Spinal cord (tissue), 10 donors: ENCODE measurements around the gene MED15. TPM values are rescaled to one million over a fixed set of nuclear protein-coding genes. Genes with fewer than 3 reads are reported as not detected.

Experiments
- DNase-seq, 6 donors: peaks; one replicate each; pipeline versions ENCODE4 v3.0.0 to v3.0.0-alpha.2; 2013 to 2015; ENCODE audit warnings: low spot score in 6 of 6, low read depth in 4 of 6
- H3K27ac ChIP-seq: one replicate; pipeline ENCODE4 v1.5.1; 2013; ENCODE audit warnings: low read depth, low read length, control low read depth
- H3K27me3 ChIP-seq: one replicate; pipeline ENCODE4 v1.6.1; 2013; ENCODE audit warnings: low read length; ENCODE audit not compliant: control insufficient read depth, insufficient read depth
- H3K36me3 ChIP-seq: one replicate; pipeline ENCODE4 v1.6.1; 2013; ENCODE audit warnings: low read length; ENCODE audit not compliant: control insufficient read depth, insufficient read depth
- H3K4me1 ChIP-seq: one replicate; pipeline ENCODE4 v1.6.1; 2013; ENCODE audit warnings: low read length; ENCODE audit not compliant: control insufficient read depth, insufficient read depth
- H3K4me3 ChIP-seq: one replicate; pipeline ENCODE4 v1.5.1; 2013; ENCODE audit warnings: low read depth, low read length, control low read depth
- H3K9me3 ChIP-seq: one replicate; pipeline ENCODE4 v1.6.1; 2013; ENCODE audit warnings: low read length; ENCODE audit not compliant: control insufficient read depth, insufficient read depth
- WGBS: methylation state at CpG from one replicate; pipeline ENCODE4 v1.1.5; 2013; ENCODE audit warnings: missing lambda C conversion rate; ENCODE audit not compliant: insufficient coverage; 5-methylcytosine and 5-hydroxymethylcytosine counted together
- polyA plus RNA-seq, 2 donors: library from polyadenylated mRNA; unstranded; fragments of 120-200 nt; gene quantifications; one replicate each; pipeline ENCODE4 v1.2.1, GENCODE V29; 2013; ENCODE audit not compliant: insufficient read length in 2 of 2
- total RNA-seq, 2 donors: library from RNA; depleted of rRNA in 1 of 2; stranded (reverse); fragments of 120-200 nt in 1 of 2; fragments of >200 nt in 1 of 2; gene quantifications; one replicate each; pipeline versions ENCODE4 v1.2.3 to v1.2.4, GENCODE V29; 2013 to 2014
- donor health status: healthy.

The MED15 gene
- total and polyA plus RNA-seq, 4 donors: 16.1 to 67.8 (median 36.4) TPM

DNA sequence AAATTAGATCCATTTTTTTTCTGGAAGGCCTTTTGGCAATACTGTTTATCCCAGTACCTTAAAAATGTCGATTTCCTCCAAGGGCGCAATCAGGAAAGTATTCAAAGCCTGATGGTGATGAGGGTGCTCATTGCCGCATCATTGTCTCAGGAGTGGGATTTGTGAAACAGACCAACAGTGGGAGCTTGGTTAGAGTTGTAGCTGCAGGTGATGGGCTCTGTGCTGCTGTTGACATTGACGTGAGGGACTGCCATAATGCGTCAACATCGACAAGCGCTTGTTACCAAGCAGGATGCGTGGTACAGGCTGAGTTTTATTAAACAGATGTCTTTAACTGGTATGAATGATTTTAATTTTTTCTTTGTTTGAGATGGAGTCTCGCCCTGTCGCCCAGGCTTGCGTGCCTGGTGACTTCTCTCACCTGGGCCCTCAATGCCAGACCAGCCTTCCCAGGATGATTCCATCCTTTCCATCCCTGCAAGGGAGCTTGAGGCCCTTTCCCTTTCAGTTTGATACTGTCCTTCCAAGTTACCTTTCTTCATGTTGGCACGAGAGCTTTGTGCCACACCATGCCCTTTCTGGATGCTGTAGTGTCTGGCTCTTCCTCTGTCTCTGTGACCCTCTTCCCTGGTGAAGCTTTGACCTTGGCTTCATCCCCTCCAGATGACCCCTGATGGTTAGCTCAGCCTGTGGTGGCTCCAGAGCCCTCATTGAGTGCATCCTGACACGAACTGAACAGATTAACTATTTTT lies 10.6 kb downstream of the MED15 start:
- no peak for DNase-seq
- Histone ChIP-seq H3K36me3 (peaks cover 45% of the 10 kb centered on the region), H3K27ac (no peak overlapping the region), H3K27me3 (no peaks in the 10 kb centered on the region), H3K9me3 (no peaks in the 10 kb centered on the region), H3K4me3 (no peak overlapping the region), H3K4me1 (peaks cover 11% of the 10 kb centered on the region)
- WGBS: 94% methylated on average over 12 of the region's 13 CpGs

DNA sequence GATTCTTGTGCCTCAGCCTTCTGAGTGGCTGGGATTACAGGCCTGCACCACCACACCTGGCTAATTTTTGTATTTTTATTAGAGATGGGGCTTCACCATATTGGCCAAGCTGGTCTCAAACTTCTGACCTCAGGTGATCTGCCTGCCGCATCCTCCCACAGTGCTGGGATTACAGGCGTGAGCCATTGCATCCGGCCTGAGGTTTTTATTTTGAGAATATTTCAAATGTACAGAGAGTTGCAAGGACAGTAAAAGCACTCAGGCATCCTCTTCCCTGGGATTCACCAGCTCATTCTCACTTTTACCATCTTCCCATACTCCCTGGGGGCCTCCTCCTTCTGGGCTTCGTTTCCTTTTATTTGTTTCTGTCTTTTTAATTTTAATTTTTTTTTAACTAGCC lies 12.1 kb downstream of the MED15 start:
- Histone ChIP-seq H3K27ac (no peak overlapping the region), H3K27me3 (no peaks in the 10 kb centered on the region), H3K4me3 (no peak overlapping the region), H3K4me1 (peaks cover 11% of the 10 kb centered on the region), H3K36me3 (peaks cover 40% of the 10 kb centered on the region), H3K9me3 (no peaks in the 10 kb centered on the region)
- no peak for DNase-seq
- WGBS: 100% methylated on average over 1 of the region's 4 CpGs

DNA sequence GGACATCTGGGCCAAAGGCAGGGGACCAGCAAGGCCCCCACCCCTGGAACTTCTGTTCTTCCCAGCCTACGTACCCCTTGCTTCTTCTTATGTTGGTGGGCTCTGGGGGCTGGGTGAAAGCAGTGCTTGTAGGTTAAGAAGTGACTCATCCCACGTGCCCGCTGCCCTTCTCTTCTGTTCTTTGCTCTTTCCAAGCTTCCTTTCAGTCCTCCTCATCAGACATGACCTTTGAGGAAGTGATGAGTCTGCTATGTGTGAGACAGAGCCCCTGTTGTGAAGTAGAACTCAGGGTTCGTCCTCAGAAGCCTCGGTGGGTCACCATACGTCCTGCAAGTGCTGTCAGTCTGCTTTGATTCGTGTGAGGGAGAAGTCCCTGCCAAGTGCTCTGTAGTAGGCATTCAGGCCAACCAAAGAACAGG lies 12.7 kb downstream of the MED15 start:
- H3K4me3 ChIP-seq: no peak overlapping the region
- peaks cover 38% of the 10 kb centered on the region for H3K36me3 ChIP-seq
- H3K27me3 ChIP-seq: no peaks in the 10 kb centered on the region
- no peaks in the 10 kb centered on the region for H3K9me3 ChIP-seq
- WGBS: 60% methylated on average over 4 of the region's 7 CpGs
- H3K27ac ChIP-seq: no peak overlapping the region
- H3K4me1 ChIP-seq: peaks cover 11% of the 10 kb centered on the region
- no peak for DNase-seq

DNA sequence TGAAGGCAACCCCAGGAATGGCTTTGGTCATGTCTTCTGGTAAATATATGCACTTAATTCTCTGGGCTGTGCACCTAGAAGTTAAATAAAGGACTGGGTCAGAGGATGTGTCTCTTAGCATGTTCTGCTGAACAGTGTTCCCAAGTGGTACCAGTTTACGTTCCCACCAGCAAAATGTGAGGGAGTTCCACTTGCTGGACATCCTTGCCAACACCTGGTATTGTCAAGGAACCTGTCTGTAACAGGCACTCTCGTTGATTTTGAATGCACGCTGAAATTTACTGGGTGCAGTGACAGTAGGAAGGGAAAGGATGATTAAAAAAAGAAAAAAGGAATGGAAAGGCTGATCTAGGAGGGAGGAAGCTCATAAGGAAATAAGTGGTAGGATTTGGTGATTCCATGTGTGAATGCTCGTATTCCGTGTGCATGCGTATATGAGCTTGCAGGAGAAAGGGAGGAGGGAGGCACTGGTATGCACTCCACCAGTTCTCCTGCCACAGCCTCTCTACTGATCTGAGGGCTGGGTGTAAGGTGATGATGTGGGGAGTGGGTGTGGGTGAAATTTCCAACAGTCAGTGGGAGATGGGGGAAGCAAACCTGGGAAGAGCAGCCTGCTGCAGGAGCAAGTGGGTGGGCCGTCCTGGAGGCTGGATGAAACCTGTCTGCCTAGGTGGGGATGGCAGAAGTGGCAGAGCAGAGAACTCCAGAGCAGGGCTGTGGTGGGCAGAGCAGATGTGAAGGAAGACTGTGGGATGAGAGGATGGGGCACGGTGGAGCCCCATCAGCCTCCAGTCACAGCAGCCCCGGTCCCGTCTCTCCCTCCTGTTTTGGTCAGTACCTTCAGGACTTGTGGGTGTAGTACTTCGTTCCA lies 15.0 kb downstream of the MED15 start:
- 90% methylated on average over 10 of the region's 11 CpGs for WGBS
- DNase-seq: no peak
- no peaks in the 10 kb centered on the region for H3K27me3 ChIP-seq
- no peak overlapping the region for H3K27ac ChIP-seq
- H3K9me3 ChIP-seq: no peaks in the 10 kb centered on the region
- peaks cover 19% of the 10 kb centered on the region for H3K4me1 ChIP-seq
- H3K4me3 ChIP-seq: no peak overlapping the region
- peaks cover 37% of the 10 kb centered on the region for H3K36me3 ChIP-seq

DNA sequence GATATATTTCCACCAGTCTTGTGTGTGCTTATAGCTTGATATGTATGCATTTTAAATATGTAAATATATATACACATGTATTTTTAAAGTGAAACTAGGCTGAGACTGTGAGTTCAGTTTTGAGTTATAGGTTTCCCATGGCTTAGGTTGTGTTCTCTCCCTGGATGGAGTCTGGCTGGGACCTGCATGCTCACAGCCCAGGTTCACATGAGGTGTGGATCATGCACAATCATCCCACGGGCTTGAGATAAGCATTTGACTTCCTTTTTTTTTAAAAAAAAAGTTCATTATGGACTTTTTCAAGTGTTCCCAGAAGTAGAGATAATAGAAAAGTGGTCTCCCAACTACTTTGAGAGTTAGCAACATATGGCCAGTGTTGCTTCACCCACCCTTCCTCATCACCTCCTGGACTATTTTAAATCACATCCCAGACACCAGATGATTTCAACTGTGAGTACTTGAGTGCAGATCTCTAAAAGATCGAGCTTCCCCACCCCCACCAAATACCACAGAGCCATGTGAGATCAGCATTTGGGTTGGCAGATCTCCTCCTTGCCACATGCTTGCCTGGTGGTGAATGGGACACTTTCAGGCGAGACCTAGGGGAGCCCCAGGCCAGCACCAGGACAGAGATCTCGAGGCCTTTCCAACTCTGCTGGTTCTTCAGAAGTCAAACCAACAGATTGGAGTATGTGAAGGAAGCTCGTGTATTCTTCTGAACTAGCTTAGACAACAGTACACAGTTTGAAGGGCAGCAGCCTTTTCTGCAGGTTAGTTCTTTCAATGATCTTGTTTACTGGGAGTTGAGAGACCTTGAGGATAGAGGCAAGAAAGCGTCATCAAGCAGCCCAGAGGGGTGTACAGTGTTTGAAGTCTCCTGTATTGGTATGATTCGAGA lies 15.9 kb downstream of the MED15 start:
- H3K36me3 ChIP-seq: peaks cover 35% of the 10 kb centered on the region

DNA sequence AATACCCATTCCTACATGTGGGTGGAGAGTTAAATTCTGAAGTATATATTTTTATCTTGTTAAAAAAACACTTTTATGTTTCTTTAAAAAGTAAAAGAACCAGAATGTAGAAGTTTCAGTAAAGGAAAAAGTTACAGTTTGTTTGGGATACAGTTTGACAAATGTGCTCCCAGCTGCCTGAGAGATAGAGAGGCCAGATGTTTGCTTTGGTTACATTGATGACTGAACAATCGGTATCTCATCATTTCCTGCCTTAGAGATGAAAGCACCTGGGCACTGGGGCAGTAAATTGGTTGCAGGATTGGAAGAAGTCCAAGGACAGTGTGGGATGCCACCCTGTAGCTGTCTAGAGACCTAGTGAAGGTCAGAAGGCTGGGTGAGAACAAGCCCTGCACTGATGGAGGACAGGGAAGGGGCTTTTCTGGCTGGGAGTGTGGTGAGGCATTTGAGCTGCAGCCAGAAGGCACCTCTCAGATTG lies 16.6 kb downstream of the MED15 start:
- WGBS: 45% methylated on average over 1 of the region's 1 CpG
- H3K4me1 ChIP-seq: peaks cover 19% of the 10 kb centered on the region
- no peaks in the 10 kb centered on the region for H3K9me3 ChIP-seq
- no peak overlapping the region for H3K4me3 ChIP-seq
- no peak for DNase-seq
- H3K27ac ChIP-seq: no peak overlapping the region
- H3K36me3 ChIP-seq: peaks cover 37% of the 10 kb centered on the region
- no peaks in the 10 kb centered on the region for H3K27me3 ChIP-seq

More for the DNA sequence above, 15.9 kb downstream of the MED15 start:
- Histone ChIP-seq H3K9me3 (no peaks in the 10 kb centered on the region), H3K27ac (no peak overlapping the region), H3K4me1 (peaks cover 19% of the 10 kb centered on the region), H3K27me3 (no peaks in the 10 kb centered on the region), H3K4me3 (no peak overlapping the region)
- no peak for DNase-seq
- WGBS: 88% methylated on average over 4 of the region's 7 CpGs

DNA sequence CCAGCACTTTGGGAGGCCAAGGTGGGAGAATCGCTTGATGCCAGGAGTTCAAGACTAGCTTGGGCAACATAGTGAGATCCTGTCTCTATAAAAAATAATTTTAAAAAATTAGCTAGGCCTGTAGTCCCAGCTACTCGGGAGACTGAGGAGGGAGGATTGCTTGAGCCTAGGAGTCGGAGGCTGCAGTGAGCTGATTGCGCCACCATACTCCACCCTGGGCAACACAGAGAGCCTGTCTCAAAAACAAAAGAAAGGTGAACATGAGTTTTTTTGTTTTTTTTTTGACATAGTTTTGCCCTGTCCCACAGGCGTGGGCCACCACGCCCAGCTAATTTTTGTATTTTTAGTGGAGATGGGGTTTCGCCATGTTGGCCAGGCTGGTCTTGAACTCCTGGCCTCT lies 17.6 kb downstream of the MED15 start:
- Histone ChIP-seq H3K27me3 (no peaks in the 10 kb centered on the region), H3K27ac (no peak overlapping the region), H3K9me3 (no peaks in the 10 kb centered on the region), H3K4me3 (no peak overlapping the region), H3K36me3 (peaks cover 27% of the 10 kb centered on the region), H3K4me1 (peaks cover 17% of the 10 kb centered on the region)
- DNase-seq: no peak
- 100% methylated on average over 6 of the region's 7 CpGs for WGBS

DNA sequence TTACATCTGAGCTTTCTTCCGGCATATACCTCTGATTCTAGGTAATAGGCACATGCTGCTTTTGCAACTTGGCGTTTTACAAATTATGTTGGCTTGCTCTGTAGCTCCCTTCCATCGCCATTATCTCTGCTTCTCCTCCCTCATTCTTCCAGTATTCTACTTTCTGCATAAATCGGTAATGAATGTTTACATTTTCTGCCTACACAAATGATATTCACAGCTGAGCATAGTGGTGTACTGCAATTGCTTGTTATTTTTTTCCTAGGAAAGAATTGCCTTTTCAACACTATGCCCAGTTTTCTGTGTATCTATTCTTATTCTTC lies 18.9 kb downstream of the MED15 start:
- no peak overlapping the region for H3K27ac ChIP-seq

DNA sequence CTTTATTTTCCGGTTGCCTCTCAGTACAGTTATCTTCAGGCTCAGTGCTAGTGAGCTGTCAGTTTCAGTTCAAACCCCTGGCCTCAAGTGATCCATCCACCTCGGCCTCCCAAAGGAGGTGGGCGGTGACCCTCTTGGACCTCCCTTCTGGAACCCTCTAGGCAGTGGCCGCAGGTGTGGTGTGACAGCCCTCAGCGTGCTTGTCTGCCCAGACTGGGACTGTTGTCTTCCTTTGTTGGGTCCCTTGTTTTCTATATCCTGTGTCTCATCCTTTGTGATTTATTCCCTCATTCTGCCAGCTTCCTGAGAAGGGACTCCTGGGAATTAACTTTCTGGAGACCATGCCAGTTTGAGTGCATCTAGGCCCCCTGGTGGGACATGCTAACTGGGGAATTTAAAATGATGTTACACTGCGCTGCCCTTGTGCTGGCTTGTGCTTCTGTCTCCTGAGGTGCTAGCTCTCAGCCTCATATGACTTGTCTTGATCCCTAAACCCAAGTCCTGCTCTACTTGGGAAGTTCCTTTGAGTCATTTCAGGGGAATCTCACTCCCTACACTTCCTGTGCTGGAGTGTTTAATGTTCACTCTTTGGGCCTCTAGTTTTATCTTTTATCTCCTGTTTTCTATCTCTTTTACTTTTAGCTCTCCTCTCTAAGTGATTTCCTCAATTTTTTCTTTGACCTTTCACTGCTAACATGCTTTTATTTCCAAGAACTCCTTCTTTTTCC lies 19.4 kb downstream of the MED15 start:
- H3K4me3 ChIP-seq: no peak overlapping the region
- no peaks in the 10 kb centered on the region for H3K9me3 ChIP-seq
- 55% methylated on average over 5 of the region's 6 CpGs for WGBS
- peaks cover 29% of the 10 kb centered on the region for H3K4me1 ChIP-seq
- no peaks in the 10 kb centered on the region for H3K27me3 ChIP-seq
- H3K27ac ChIP-seq: no peak overlapping the region
- DNase-seq: no peak
- peaks cover 32% of the 10 kb centered on the region for H3K36me3 ChIP-seq

More for the DNA sequence above, 18.9 kb downstream of the MED15 start:
- Histone ChIP-seq H3K36me3 (peaks cover 29% of the 10 kb centered on the region), H3K9me3 (no peaks in the 10 kb centered on the region), H3K4me1 (peaks cover 24% of the 10 kb centered on the region), H3K4me3 (no peak overlapping the region), H3K27me3 (no peaks in the 10 kb centered on the region)
- DNase-seq: peak in 1 of 6 donors; percentile 33
- WGBS: 56% methylated on average over 3 of the region's 4 CpGs
